Activated CD4-positive, alpha-beta T cell treated with anti-CD3 and anti-CD28 coated beads, Interleukin-2, amount 50 U/mL, for 48 hours (primary cell): ENCODE results near the gene MKRN2OS.

Experiments used
- DNase-seq, 2 experiments: peaks; one replicate each; pipeline ENCODE4 v3.0.0-alpha.2; 2020

The MKRN2OS gene

GRCh38 chr3:12545473-12545791 lies at the start of gene MKRN2OS:
MKRN2OS (minus strand) TSS chr3:12545499; CDS start chr3:12545464, 35 bp downstream.
- DNase-seq: no peak

GRCh38 chr3:12593473-12593872 lies 48.2 kb upstream of the MKRN2OS start:
- DNase-seq: no peak

GRCh38 chr3:12591997-12592715 lies 46.9 kb upstream of the MKRN2OS start:
- no peak for DNase-seq

- DNase-seq: no peak
Measured at GRCh38 chr3:12591456-12591855, 46.2 kb upstream of the MKRN2OS start.

- DNase-seq: no peak
Measured at GRCh38 chr3:12590096-12590495, 44.8 kb upstream of the MKRN2OS start.

- DNase-seq: no peak
Measured at GRCh38 chr3:12588039-12589009, 43.0 kb upstream of the MKRN2OS start.

GRCh38 chr3:12586403-12586802 lies 41.1 kb upstream of the MKRN2OS start:
- no peak for DNase-seq

GRCh38 chr3:12585970-12586369 lies 40.7 kb upstream of the MKRN2OS start:
- DNase-seq: no peak

- DNase-seq: no peak
Measured at GRCh38 chr3:12585181-12585580, 39.9 kb upstream of the MKRN2OS start.

GRCh38 chr3:12584083-12584482 lies 38.8 kb upstream of the MKRN2OS start:
- no peak for DNase-seq

- no peak for DNase-seq
Measured at GRCh38 chr3:12583280-12583679, 38.0 kb upstream of the MKRN2OS start.

GRCh38 chr3:12582730-12583129 lies 37.4 kb upstream of the MKRN2OS start:
- no peak for DNase-seq

GRCh38 chr3:12579905-12580304 lies 34.6 kb upstream of the MKRN2OS start:
- no peak for DNase-seq

GRCh38 chr3:12579456-12579855 lies 34.2 kb upstream of the MKRN2OS start:
- DNase-seq: no peak

- DNase-seq: no peak
Measured at GRCh38 chr3:12578742-12579141, 33.4 kb upstream of the MKRN2OS start.

- no peak for DNase-seq
Measured at GRCh38 chr3:12577379-12577778, 32.1 kb upstream of the MKRN2OS start.

- no peak for DNase-seq
Measured at GRCh38 chr3:12574661-12575060, 29.4 kb upstream of the MKRN2OS start.

GRCh38 chr3:12574131-12574530 lies 28.8 kb upstream of the MKRN2OS start:
- no peak for DNase-seq

- no peak for DNase-seq
Measured at GRCh38 chr3:12571986-12572385, 26.7 kb upstream of the MKRN2OS start.

GRCh38 chr3:12569836-12570235 lies 24.5 kb upstream of the MKRN2OS start:
- DNase-seq: no peak

- DNase-seq: no peak
Measured at GRCh38 chr3:12568747-12569146, 23.4 kb upstream of the MKRN2OS start.

GRCh38 chr3:12566976-12567375 lies 21.7 kb upstream of the MKRN2OS start:
- no peak for DNase-seq

- DNase-seq: no peak
Measured at GRCh38 chr3:12562451-12562850, 17.2 kb upstream of the MKRN2OS start.

- no peak for DNase-seq
Measured at GRCh38 chr3:12561397-12561796, 16.1 kb upstream of the MKRN2OS start.
